Measurements from ENCODE around the gene SAMD11.

SAMD11 gene

DNA sequence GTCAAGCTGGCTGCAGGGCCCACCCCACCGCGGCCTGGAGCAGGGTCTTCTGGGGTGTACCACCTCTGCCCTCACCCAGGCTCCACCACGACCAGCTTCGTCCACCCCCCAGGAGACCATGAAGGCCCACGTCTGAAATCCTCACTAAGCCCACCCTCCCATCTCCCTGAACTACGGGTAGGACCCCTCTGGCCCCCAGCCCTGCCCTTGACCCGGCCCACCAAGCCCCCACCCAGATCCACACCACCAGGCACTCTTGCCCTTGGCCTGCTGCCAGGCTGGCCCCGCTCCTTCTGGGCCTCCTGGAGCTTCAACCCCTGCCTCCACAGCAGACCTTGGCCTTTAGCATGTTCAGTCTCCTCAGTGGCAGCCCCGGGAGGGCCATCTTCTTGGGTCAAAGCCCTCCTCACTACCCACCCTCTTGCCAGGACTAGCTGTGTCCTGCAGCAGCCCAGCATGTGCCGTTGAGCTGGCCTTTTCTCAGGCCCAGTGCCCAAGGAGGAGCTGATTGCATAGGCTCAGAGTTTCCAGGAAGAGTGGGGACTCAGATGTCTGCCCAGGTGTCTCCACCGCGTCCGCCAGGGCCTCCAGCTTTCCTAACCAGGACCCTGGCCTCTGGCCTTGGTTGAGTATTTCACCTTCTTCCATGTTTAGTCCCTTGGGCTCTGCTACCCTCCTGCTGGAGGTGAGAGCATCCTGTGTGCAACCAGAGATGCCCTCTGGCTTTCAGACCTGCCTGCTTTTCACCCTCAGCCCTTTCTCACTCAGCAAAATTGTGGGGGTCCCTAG is 17.7 kb upstream of the SAMD11 start:
- no peak overlapping the region for H2AFZ ChIP-seq (ENCODE audit: low read length)
- TF ChIP-seq, protein P1, sequence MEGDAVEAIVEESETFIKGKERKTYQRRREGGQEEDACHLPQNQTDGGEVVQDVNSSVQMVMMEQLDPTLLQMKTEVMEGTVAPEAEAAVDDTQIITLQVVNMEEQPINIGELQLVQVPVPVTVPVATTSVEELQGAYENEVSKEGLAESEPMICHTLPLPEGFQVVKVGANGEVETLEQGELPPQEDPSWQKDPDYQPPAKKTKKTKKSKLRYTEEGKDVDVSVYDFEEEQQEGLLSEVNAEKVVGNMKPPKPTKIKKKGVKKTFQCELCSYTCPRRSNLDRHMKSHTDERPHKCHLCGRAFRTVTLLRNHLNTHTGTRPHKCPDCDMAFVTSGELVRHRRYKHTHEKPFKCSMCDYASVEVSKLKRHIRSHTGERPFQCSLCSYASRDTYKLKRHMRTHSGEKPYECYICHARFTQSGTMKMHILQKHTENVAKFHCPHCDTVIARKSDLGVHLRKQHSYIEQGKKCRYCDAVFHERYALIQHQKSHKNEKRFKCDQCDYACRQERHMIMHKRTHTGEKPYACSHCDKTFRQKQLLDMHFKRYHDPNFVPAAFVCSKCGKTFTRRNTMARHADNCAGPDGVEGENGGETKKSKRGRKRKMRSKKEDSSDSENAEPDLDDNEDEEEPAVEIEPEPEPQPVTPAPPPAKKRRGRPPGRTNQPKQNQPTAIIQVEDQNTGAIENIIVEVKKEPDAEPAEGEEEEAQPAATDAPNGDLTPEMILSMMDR (conservative IDR thresholded peaks at IDR 0.05; ENCODE audit: low read length), result no peak
- TF ChIP-seq EZH2phosphoT487 (IDR thresholded peaks at IDR 0.05; ENCODE audit: borderline replicate concordance), result no peak
- H3K9ac ChIP-seq (ENCODE audit: low read depth, low read length, poor library complexity, severe bottlenecking), result peak overlapping the region; percentile 77
- peaks cover 21% of the 10 kb centered on the region for H3K4me1 ChIP-seq (ENCODE audit: insufficient read depth, low read length, poor library complexity, severe bottlenecking)
- H3K4me3 ChIP-seq (ENCODE audit: low read length, poor library complexity, severe bottlenecking), result peak overlapping the region; percentile 76
- H4K20me1 ChIP-seq (ENCODE audit: insufficient read depth, low read length, poor library complexity, severe bottlenecking), result no peaks in the 10 kb centered on the region
- no peaks in the 10 kb centered on the region for H3F3A ChIP-seq (ENCODE audit: low read depth)
- H3K27me3 ChIP-seq (ENCODE audit: insufficient read depth, low read length, poor library complexity, severe bottlenecking), result no peaks in the 10 kb centered on the region
- H3K36me3 ChIP-seq (ENCODE audit: insufficient read depth, low read length), result no peaks in the 10 kb centered on the region
- peak overlapping the region; percentile 79 for H3K4me2 ChIP-seq (ENCODE audit: low read depth, low read length, poor library complexity, severe bottlenecking)
- H3K9me3 ChIP-seq (ENCODE audit: insufficient read depth, low read depth, low read length), result no peaks in the 10 kb centered on the region
- no peaks in the 10 kb centered on the region for H3K9me2 ChIP-seq (replicated peaks; ENCODE audit: low read depth, low read length)
- H3K79me2 ChIP-seq (ENCODE audit: insufficient read depth, low read length), result peaks cover 8% of the 10 kb centered on the region

DNA sequence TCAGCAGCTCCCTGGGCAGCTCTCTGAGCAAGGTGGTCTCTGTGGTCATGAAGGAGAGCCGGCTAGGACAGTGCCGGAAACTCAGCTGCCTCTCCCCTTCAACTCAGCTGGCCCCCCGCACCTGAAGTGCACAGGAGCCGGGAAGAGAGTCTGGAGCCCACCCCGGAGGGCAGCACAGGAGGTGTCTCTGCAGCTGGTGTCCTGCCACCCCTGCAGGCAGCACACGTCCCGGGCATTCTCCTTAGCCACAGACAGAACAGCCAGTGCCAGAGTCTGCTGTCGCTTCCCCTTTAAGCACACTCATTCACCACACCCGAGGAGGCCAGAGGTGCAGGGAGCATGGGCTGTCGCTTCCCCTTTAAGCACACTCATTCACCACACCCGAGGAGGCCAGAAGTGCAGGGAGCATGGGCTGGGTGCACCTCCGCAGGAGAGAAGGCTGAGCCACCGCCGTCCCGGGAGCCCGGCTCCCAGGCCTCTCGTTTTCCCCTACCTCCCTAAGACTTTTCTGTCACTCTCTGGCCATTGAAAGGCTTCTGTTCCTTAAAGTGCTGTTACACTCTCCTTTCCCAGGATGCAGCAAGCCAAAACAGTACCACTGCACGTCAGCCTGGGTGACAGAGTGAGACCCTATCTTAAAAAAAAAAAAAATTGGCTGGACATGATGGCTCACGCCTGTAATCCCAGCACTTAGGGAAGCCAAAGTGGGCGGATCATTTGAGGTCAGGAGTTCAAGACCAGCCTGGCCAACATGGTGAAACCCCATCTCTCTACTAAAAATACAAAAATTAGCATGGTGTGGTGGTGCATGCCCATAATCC is 16.9 kb upstream of the SAMD11 start:
- H2AFZ ChIP-seq (ENCODE audit: low read length), result no peak overlapping the region

DNA sequence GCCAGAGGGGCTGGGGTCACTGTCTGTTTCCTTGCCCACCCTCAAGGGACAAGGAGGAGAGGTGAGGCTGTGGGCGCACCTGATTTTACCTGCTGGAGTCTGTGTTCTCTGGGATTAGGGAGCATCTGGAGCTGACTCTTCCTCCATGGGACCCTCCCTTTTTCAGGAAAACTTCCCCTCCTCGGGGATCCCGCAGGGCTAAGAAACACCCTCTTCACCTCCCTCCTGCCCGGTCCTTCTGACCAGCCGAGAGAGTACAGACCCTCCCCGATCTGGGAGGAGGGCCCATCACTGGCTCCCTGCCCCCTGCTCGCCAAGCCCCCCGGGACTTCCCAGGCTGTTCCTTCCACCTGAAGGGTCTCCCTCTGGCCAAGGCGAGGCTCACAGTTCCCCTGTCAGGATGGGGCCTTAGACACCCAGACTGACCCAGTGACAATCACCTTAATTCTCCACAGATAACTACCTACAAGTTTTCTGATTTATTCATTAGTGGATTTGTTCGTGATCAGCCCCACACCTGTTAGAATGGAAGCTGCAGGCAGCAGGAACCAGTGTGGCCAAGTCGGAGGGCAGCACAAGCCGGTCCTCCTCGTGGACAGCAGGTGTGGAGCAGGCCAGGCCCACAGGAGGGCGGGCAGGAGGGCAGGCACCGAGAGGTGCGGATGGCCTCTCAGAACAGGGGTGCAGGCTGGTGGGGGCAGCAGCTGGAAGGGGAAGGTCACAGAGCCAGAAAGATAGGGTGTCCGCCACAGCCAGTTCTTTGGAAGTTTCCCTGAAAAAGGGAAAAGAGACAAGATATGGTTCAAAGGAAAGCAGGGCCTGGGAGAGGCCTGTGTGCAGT is 15.9 kb upstream of the SAMD11 start:
- H3K4me2 ChIP-seq (ENCODE audit: low read depth, low read length, poor library complexity, severe bottlenecking), result no peak overlapping the region
- TF ChIP-seq, protein P1 (conservative IDR thresholded peaks at IDR 0.05; ENCODE audit: low read length), result no peak
- TF ChIP-seq EZH2phosphoT487 (IDR thresholded peaks at IDR 0.05; ENCODE audit: borderline replicate concordance), result no peak
- peaks cover 29% of the 10 kb centered on the region for H3K4me1 ChIP-seq (ENCODE audit: insufficient read depth, low read length, poor library complexity, severe bottlenecking)
- peaks cover 8% of the 10 kb centered on the region for H3K79me2 ChIP-seq (ENCODE audit: insufficient read depth, low read length)
- no peak overlapping the region for H2AFZ ChIP-seq (ENCODE audit: low read length)
- no peaks in the 10 kb centered on the region for H3F3A ChIP-seq (ENCODE audit: low read depth)
- H4K20me1 ChIP-seq (ENCODE audit: insufficient read depth, low read length, poor library complexity, severe bottlenecking), result no peaks in the 10 kb centered on the region
- no peak overlapping the region for H3K9ac ChIP-seq (ENCODE audit: low read depth, low read length, poor library complexity, severe bottlenecking)
- H3K9me2 ChIP-seq (replicated peaks; ENCODE audit: low read depth, low read length), result no peaks in the 10 kb centered on the region
- no peak overlapping the region for H3K4me3 ChIP-seq (ENCODE audit: low read length, poor library complexity, severe bottlenecking)
- no peaks in the 10 kb centered on the region for H3K9me3 ChIP-seq (ENCODE audit: insufficient read depth, low read depth, low read length)
- H3K36me3 ChIP-seq (ENCODE audit: insufficient read depth, low read length), result no peaks in the 10 kb centered on the region
- H3K27me3 ChIP-seq (ENCODE audit: insufficient read depth, low read length, poor library complexity, severe bottlenecking), result no peaks in the 10 kb centered on the region

More for the DNA sequence above, 16.9 kb upstream of the SAMD11 start:
- Histone ChIP-seq H3K4me1 (ENCODE audit: insufficient read depth, low read length, poor library complexity, severe bottlenecking) (peaks cover 21% of the 10 kb centered on the region), H3F3A (ENCODE audit: low read depth) (no peaks in the 10 kb centered on the region), H3K36me3 (ENCODE audit: insufficient read depth, low read length) (no peaks in the 10 kb centered on the region), H3K4me3 (ENCODE audit: low read length, poor library complexity, severe bottlenecking) (no peak overlapping the region), H3K79me2 (ENCODE audit: insufficient read depth, low read length) (peaks cover 8% of the 10 kb centered on the region), H3K27me3 (ENCODE audit: insufficient read depth, low read length, poor library complexity, severe bottlenecking) (no peaks in the 10 kb centered on the region), H3K9me3 (ENCODE audit: insufficient read depth, low read depth, low read length) (no peaks in the 10 kb centered on the region), H3K4me2 (ENCODE audit: low read depth, low read length, poor library complexity, severe bottlenecking) (peak overlapping the region; percentile 79), H3K9me2 (replicated peaks; ENCODE audit: low read depth, low read length) (no peaks in the 10 kb centered on the region), H4K20me1 (ENCODE audit: insufficient read depth, low read length, poor library complexity, severe bottlenecking) (no peaks in the 10 kb centered on the region), H3K9ac (ENCODE audit: low read depth, low read length, poor library complexity, severe bottlenecking) (no peak overlapping the region)
- TF ChIP-seq EZH2phosphoT487 (IDR thresholded peaks at IDR 0.05; ENCODE audit: borderline replicate concordance), result no peak
- TF ChIP-seq, protein P1 (conservative IDR thresholded peaks at IDR 0.05; ENCODE audit: low read length), result no peak
